PC-9 (cell line): ENCODE results near the gene CMTM6.

ENCODE experiments used
- CTCF ChIP-seq: fragments of 200-600 bp; sonication (generic); conservative IDR thresholded peaks from 2 replicates; pipeline ENCODE4 v1.6.1; 2017; ENCODE audit warnings: mixed run types, antibody characterized with exemption, mild to moderate bottlenecking, moderate library complexity
- EZH2 ChIP-seq: fragments of 200-600 bp; sonication (generic); IDR thresholded peaks from 2 replicates; pipeline ENCODE4 v1.8.0; 2017; ENCODE audit warnings: antibody characterized with exemption, low read depth

- TF ChIP-seq CTCF (no peak), EZH2 (no peak)
Measured at GRCh38 chr3:32432711-32433530, 69.7 kb downstream of the CMTM6 start.
